GM12872 (cell line): ENCODE measurements around the gene PLEKHA7.

ENCODE experiments used
- CTCF ChIP-seq: IDR thresholded peaks from 3 replicates; pipeline ENCODE4 v1.5.1; 2011; ENCODE audit warnings: low read depth, mild to moderate bottlenecking, low read length, moderate library complexity; ENCODE audit not compliant: insufficient read depth

Gene PLEKHA7

GRCh38 chr11:16896729-16897469, 117.3 kb downstream of the PLEKHA7 start:
- no peak for TF ChIP-seq CTCF

GRCh38 chr11:16895306-16895705, 118.9 kb downstream of the PLEKHA7 start:
- TF ChIP-seq CTCF: no peak

GRCh38 chr11:16893456-16894066, 120.7 kb downstream of the PLEKHA7 start:
- no peak for TF ChIP-seq CTCF

GRCh38 chr11:16891964-16892363, 122.2 kb downstream of the PLEKHA7 start:
- TF ChIP-seq CTCF: no peak

- no peak for TF ChIP-seq CTCF
These were observed 123.0 kb downstream of the PLEKHA7 start for GRCh38 chr11:16891165-16891564.

GRCh38 chr11:16890442-16890841, 123.8 kb downstream of the PLEKHA7 start:
- TF ChIP-seq CTCF: no peak

- no peak for TF ChIP-seq CTCF
These were observed 124.3 kb downstream of the PLEKHA7 start for GRCh38 chr11:16889905-16890304.
